Fibroblast of skin of left biceps (primary cell): Measurements from ENCODE around the gene CACHD1.
A peak's percentile ranks its signal among the peaks of the same experiment; 100 is the strongest.
"Not testable (repeated sequence)": the region's sequence is repeated elsewhere in the genome, so short reads cannot be mapped to it uniquely, and the experiment has no call there.

Source experiments
- DNase-seq, 2 experiments: peaks; one replicate each; pipeline ENCODE4 v3.0.0-alpha.2; 2013; ENCODE audit warnings: low read depth in 2 of 2

Gene CACHD1

GRCh38 chr1:64497088-64497883 is 27.4 kb downstream of the CACHD1 start:
- DNase-seq: no peak

GRCh38 chr1:64498325-64498724 is 28.4 kb downstream of the CACHD1 start:
- no peak for DNase-seq

- no peak for DNase-seq
These were observed 29.1 kb downstream of the CACHD1 start for GRCh38 chr1:64499011-64499410.

GRCh38 chr1:64499966-64500365 is 30.0 kb downstream of the CACHD1 start:
- no peak for DNase-seq

GRCh38 chr1:64502083-64502482 is 32.2 kb downstream of the CACHD1 start:
- no peak for DNase-seq

GRCh38 chr1:64502931-64503330 is 33.0 kb downstream of the CACHD1 start:
- DNase-seq: no peak

- no peak for DNase-seq
These were observed 35.5 kb downstream of the CACHD1 start for GRCh38 chr1:64505232-64505943.

GRCh38 chr1:64505944-64506655 is 36.2 kb downstream of the CACHD1 start:
- DNase-seq: no peak

- no peak for DNase-seq
These were observed 38.7 kb downstream of the CACHD1 start for GRCh38 chr1:64508629-64509028.

GRCh38 chr1:64511044-64511443 is 41.1 kb downstream of the CACHD1 start:
- no peak for DNase-seq

- not testable (repeated sequence) for DNase-seq
These were observed 42.3 kb downstream of the CACHD1 start for GRCh38 chr1:64512206-64512605.

GRCh38 chr1:64513545-64513944 is 43.6 kb downstream of the CACHD1 start:
- DNase-seq: no peak

- peak; percentile 90 to 92 for DNase-seq
These were observed 44.4 kb downstream of the CACHD1 start for GRCh38 chr1:64514197-64514765.

GRCh38 chr1:64515427-64515826 is 45.5 kb downstream of the CACHD1 start:
- peak; percentile 82 to 84 for DNase-seq

- DNase-seq: no peak
These were observed 46.4 kb downstream of the CACHD1 start for GRCh38 chr1:64516301-64516700.

- peak; percentile 74 to 77 for DNase-seq
These were observed 47.1 kb downstream of the CACHD1 start for GRCh38 chr1:64516803-64517568.

- no peak for DNase-seq
These were observed 47.7 kb downstream of the CACHD1 start for GRCh38 chr1:64517640-64518039.

- no peak for DNase-seq
These were observed 49.0 kb downstream of the CACHD1 start for GRCh38 chr1:64518692-64519481.

GRCh38 chr1:64519901-64520300 is 50.0 kb downstream of the CACHD1 start:
- DNase-seq: no peak

- DNase-seq: no peak
These were observed 52.8 kb downstream of the CACHD1 start for GRCh38 chr1:64522740-64523139.
